Epithelial cell of esophagus (primary cell): ENCODE data around the gene COLGALT1.

ENCODE experiments used
- DNase-seq: peaks from one replicate; pipeline ENCODE4 v3.0.0; 2010; ENCODE audit warnings: low read depth
- H3K4me3 ChIP-seq: 2 replicates; pipeline ENCODE4 v1.5.1; 2011; ENCODE audit warnings: mild to moderate bottlenecking, low read length, control low read depth
- TF ChIP-seq, protein P1 (sequence below): IDR thresholded peaks from 2 replicates; pipeline ENCODE4 v1.5.1; 2011; ENCODE audit warnings: low read depth, mild to moderate bottlenecking, low read length, control low read depth, inconsistent platforms; ENCODE audit not compliant: insufficient read depth; ENCODE audit errors: missing control alignments

Gene COLGALT1

DNA sequence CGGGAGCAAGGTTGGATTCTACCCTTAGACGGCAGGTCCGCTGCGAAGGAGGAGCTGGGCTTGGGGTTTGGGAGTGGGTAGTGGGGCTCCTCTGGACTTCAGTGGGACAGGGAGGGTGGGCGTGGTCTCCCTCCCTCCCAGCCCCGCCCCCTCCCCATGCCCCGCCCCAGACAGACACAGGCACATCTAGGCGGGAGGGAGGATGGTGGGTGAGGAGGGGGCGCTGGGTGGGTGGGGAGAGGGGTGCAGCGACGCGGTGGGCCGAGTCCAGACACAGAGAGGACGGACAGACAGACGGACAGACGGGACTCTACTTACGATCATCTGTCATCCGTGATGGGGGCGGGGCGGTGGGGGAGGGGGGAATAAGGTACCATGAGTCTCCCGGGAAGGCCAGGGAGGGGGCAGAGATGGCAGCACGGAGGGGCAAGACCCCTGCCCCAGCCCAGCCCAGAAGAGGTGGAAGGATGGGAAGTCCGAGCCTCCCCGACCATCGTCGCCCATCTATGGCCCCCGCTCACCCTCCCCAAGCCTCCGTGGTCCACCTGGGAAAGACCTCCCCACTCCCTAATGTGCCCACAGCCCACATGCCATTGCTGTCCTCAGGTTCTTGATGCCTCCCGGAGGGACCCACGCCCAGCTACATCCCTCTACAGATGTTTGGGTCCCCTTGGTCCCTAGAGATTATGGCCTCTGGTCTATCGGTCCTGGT lies 67.9 kb downstream of the COLGALT1 start:
- TF ChIP-seq, protein P1, sequence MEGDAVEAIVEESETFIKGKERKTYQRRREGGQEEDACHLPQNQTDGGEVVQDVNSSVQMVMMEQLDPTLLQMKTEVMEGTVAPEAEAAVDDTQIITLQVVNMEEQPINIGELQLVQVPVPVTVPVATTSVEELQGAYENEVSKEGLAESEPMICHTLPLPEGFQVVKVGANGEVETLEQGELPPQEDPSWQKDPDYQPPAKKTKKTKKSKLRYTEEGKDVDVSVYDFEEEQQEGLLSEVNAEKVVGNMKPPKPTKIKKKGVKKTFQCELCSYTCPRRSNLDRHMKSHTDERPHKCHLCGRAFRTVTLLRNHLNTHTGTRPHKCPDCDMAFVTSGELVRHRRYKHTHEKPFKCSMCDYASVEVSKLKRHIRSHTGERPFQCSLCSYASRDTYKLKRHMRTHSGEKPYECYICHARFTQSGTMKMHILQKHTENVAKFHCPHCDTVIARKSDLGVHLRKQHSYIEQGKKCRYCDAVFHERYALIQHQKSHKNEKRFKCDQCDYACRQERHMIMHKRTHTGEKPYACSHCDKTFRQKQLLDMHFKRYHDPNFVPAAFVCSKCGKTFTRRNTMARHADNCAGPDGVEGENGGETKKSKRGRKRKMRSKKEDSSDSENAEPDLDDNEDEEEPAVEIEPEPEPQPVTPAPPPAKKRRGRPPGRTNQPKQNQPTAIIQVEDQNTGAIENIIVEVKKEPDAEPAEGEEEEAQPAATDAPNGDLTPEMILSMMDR, result no peak
- DNase-seq, result no peak

DNA sequence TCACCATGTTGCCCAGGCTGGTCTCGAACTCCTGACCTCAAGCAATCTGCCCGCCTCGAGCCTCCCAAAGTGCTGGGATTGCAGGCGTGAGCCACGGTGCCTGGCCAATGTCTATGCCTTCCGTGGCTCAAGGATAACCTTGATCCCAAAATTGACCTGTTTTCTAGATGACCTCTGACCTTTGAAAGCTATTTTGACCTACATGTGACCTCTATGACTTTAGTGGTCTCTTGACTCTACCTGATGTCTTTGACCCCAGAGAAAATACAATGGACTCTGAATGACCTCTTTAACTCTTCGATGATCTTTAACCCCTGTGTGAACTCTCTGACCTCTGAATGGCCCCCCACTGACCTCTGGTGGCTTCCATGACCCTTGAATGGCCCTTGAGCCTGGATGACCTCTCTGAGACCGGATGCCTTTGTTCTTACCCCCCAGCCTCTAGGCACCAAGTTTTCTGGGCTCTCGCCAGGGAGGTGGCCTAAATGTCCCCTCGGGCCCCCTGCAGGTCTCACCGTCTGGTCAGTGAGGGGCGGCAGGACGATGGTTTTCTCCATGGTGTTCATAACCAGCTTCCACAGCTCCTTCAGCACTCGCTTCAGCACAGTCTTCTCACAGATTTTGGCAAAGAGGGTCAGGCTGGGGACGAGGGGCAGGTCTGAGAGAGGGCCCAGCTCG lies 69.0 kb downstream of the COLGALT1 start:
- DNase-seq, result no peak
- TF ChIP-seq, protein P1, result no peak
- no peak overlapping the region for H3K4me3 ChIP-seq

More for the DNA sequence above, 67.9 kb downstream of the COLGALT1 start:
- H3K4me3 ChIP-seq, result no peak overlapping the region

DNA sequence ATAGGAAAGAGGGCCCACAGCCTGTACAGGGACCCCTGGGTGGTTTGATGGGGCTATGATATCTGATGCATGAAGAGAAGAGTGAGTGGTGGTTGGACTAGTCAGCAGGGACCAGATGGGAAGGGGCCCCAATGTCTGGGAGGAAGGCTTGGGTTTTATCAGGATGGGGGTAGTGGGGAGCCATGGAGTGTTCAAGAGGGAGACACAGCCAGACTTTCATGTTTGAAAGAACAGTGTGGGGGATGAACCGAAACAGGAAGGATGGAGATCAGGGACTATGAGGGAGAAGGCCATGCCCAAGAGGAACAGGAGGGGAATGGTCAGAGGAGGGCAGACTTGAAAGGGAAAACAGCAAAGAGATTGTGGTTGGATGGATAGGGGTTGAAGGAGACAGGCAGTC lies 69.6 kb downstream of the COLGALT1 start:
- TF ChIP-seq, protein P1, result no peak
- no peak for DNase-seq
- H3K4me3 ChIP-seq, result no peak overlapping the region

DNA sequence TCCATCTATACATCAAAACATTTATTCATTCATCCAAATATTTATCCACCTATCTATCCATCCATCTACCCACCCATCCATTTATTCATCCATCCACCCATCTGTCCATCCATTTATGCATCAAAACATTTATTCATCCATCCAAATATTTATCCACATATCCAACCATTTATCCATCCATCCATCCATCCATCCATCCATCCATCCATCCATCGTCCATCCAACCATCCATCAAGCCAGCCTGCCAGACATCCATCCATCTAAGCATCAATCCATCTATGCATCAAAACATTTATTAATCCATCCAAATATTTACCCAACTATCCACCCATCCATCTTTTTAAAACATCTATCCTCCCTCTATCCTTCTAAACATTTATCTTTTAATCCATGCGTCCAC lies 70.5 kb downstream of the COLGALT1 start:
- TF ChIP-seq, protein P1, result no peak
- DNase-seq, result no peak
- no peak overlapping the region for H3K4me3 ChIP-seq

DNA sequence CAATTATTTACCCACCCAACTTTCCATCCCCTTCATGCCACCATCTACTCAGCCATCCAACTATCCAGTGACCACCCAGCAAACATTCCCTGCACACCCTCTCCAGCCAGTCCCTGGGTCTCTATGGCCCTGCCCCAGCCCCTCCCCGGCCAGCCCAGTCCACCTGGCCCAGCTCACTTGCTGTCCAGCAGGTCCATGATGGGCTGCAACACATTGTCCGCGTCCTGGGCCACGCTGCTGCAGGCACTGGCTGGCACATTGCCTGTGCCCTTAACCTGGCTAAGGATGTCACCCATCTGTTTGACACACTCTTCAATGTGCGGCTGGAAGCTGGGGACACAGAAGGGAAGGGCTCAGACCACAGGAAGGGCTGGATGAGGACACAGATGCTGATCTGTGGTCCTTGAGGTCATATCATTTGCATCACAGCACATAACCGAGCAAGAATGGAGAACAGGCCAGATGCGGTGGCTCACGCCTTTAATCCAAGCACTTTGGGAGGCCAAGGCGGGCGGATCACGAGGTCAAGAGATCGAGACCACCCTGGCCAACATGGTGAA lies 71.1 kb downstream of the COLGALT1 start:
- DNase-seq, result no peak
- TF ChIP-seq, protein P1, result no peak
- H3K4me3 ChIP-seq, result no peak overlapping the region

DNA sequence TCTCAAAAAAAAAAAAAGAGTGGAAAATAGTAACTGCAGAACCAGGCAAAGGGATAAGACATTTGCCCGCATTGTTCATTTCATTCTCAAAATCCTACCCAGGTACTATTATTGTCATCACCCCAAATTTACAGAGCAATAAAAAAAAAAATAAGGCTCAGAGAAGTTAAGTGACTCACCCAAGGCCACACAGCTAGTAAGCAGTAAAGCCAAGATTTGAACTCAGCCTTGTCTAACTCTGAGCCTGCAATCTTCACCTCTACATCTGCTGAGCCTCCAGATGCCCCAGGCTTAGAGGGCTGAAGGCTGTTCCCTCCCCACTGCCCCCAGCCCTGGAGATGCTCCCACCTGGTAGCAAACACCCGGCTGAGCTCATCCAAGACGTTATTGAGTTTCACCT lies 71.7 kb downstream of the COLGALT1 start:
- DNase-seq, result no peak
- TF ChIP-seq, protein P1, result no peak
- no peak overlapping the region for H3K4me3 ChIP-seq
